ENCODE measurements around the gene MRPS26.
A peak's percentile ranks its signal among the peaks of the same experiment; 100 is the strongest.

The MRPS26 gene

GRCh38 chr20:3077618-3078134 lies 31.8 kb downstream of the MRPS26 start:
- DNase-seq = no peak

- no peak for DNase-seq
These were observed 35.1 kb downstream of the MRPS26 start for GRCh38 chr20:3080939-3081388.

GRCh38 chr20:3081641-3082040 lies 35.8 kb downstream of the MRPS26 start:
- DNase-seq = no peak

- DNase-seq = peak; percentile 55
These were observed 36.6 kb downstream of the MRPS26 start for GRCh38 chr20:3082306-3082951.

GRCh38 chr20:3082955-3083952 lies 37.4 kb downstream of the MRPS26 start:
- DNase-seq = peak; percentile 42

GRCh38 chr20:3084283-3084985 lies 38.6 kb downstream of the MRPS26 start, which contains the start of gene AVP:
TSS of gene AVP (minus strand) at chr20:3084724. CDS start at chr20:3084674, 50 bp downstream.
- no peak for DNase-seq

GRCh38 chr20:3084986-3085360 lies 39.1 kb downstream of the MRPS26 start:
- no peak for DNase-seq

GRCh38 chr20:3085571-3086072 lies 39.8 kb downstream of the MRPS26 start:
- no peak for DNase-seq

- no peak for DNase-seq
These were observed 42.2 kb downstream of the MRPS26 start for GRCh38 chr20:3088031-3088430.

- DNase-seq = no peak
These were observed 44.7 kb downstream of the MRPS26 start for GRCh38 chr20:3090565-3090964.

- DNase-seq = peak; percentile 43
These were observed 46.9 kb downstream of the MRPS26 start for GRCh38 chr20:3092611-3093379.

GRCh38 chr20:3093861-3094361 lies 48.1 kb downstream of the MRPS26 start:
- no peak for DNase-seq

GRCh38 chr20:3094848-3095629 lies 49.2 kb downstream of the MRPS26 start:
- no peak for DNase-seq

Measured in NCI-H69 (cell line).